DND-41 (cell line): ENCODE measurements around the gene NEK7.

Source experiments
- ATAC-seq: fragments of 200-7000 bp; cut with Tn5 transposase; 3 replicates; pipeline ENCODE4 v1.9.1; 2021; ENCODE audit warnings: low read depth; ENCODE audit not compliant: insufficient read depth
- DNase-seq: peaks from one replicate; pipeline ENCODE4 v3.0.0-alpha.2; 2020
- H2AFZ ChIP-seq: 2 replicates; pipeline ENCODE4 v1.6.0; 2012; ENCODE audit warnings: low read depth, low read length
- H3K27ac ChIP-seq: 2 replicates; pipeline ENCODE4 v1.5.1; 2012; ENCODE audit warnings: low read length, inconsistent platforms
- H3K27me3 ChIP-seq: fragments of 200-600 bp; sonication (generic); 2 replicates; pipeline ENCODE4 v1.6.0; 2012; ENCODE audit warnings: low read length, mild to moderate bottlenecking, inconsistent platforms; ENCODE audit not compliant: insufficient read depth, poor library complexity
- H3K36me3 ChIP-seq: 2 replicates; pipeline ENCODE4 v1.5.1; 2012; ENCODE audit warnings: low read length, inconsistent platforms; ENCODE audit not compliant: insufficient read depth
- H3K4me1 ChIP-seq: 2 replicates; pipeline ENCODE4 v1.5.1; 2012; ENCODE audit warnings: mild to moderate bottlenecking, low read length; ENCODE audit not compliant: insufficient read depth
- H3K4me2 ChIP-seq: 2 replicates; pipeline ENCODE4 v1.6.0; 2012; ENCODE audit warnings: mild to moderate bottlenecking, moderate library complexity, low read length, inconsistent platforms; ENCODE audit not compliant: insufficient read depth
- H3K4me3 ChIP-seq, 2 experiments: fragments of 200-600 bp in 1 of 2; shearing (Covaris generic) in 1 of 2; 2 replicates each; pipeline ENCODE4 v1.5.1; 2012 to 2016; ENCODE audit warnings: inconsistent platforms in 2 of 2, low read length in 2 of 2, mild to moderate bottlenecking in 2 of 2, low read depth in 1 of 2, moderate library complexity in 1 of 2
- H3K79me2 ChIP-seq: 2 replicates; pipeline ENCODE4 v1.6.0; 2012; ENCODE audit warnings: low read length, inconsistent platforms; ENCODE audit not compliant: insufficient read depth
- H3K9ac ChIP-seq: 2 replicates; pipeline ENCODE4 v1.6.0; 2012; ENCODE audit warnings: low read depth, mild to moderate bottlenecking, inconsistent platforms, low read length, moderate library complexity
- H3K9me3 ChIP-seq: 2 replicates; pipeline ENCODE4 v1.5.1; 2012; ENCODE audit warnings: low read length, moderate library complexity, mild to moderate bottlenecking, inconsistent platforms; ENCODE audit not compliant: insufficient read depth, severe bottlenecking
- H4K20me1 ChIP-seq: 2 replicates; pipeline ENCODE4 v1.6.0; 2012; ENCODE audit warnings: low read length; ENCODE audit not compliant: insufficient read depth
- EZH2 ChIP-seq: IDR thresholded peaks from 3 replicates; pipeline ENCODE4 v1.6.1; 2012; ENCODE audit warnings: borderline replicate concordance, low read depth, mild to moderate bottlenecking, moderate library complexity, low read length, inconsistent platforms; ENCODE audit not compliant: severe bottlenecking
- TF ChIP-seq, protein P1 (sequence below): IDR thresholded peaks from 2 replicates; pipeline ENCODE4 v1.5.1; 2012; ENCODE audit warnings: borderline replicate concordance, low read length, moderate library complexity, mild to moderate bottlenecking; ENCODE audit not compliant: poor library complexity, severe bottlenecking; ENCODE audit errors: extremely low read depth

NEK7 gene

DNA sequence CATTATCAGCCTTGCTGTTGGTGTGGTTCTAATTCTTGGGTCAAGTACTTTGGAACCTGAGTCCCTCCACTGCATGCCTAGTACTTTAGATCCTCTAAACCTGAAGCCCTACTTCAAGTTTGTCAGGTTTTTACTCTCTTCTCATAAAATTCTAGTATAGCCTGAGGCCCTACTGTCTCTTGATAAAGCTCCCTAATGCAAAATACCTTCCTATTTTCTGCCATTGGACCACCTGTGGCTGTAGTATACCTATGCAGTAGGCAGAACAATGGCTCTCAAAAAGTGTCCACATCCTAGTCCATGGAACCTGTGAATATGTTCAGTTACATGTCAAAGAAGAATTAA, 47.5 kb upstream of the NEK7 start:
- TF ChIP-seq EZH2 = no peak
- TF ChIP-seq, protein P1, sequence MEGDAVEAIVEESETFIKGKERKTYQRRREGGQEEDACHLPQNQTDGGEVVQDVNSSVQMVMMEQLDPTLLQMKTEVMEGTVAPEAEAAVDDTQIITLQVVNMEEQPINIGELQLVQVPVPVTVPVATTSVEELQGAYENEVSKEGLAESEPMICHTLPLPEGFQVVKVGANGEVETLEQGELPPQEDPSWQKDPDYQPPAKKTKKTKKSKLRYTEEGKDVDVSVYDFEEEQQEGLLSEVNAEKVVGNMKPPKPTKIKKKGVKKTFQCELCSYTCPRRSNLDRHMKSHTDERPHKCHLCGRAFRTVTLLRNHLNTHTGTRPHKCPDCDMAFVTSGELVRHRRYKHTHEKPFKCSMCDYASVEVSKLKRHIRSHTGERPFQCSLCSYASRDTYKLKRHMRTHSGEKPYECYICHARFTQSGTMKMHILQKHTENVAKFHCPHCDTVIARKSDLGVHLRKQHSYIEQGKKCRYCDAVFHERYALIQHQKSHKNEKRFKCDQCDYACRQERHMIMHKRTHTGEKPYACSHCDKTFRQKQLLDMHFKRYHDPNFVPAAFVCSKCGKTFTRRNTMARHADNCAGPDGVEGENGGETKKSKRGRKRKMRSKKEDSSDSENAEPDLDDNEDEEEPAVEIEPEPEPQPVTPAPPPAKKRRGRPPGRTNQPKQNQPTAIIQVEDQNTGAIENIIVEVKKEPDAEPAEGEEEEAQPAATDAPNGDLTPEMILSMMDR = no peak
- H3K79me2 ChIP-seq = no peaks in the 10 kb centered on the region
- no peaks in the 10 kb centered on the region for H3K4me1 ChIP-seq
- no peak overlapping the region for H3K4me3 ChIP-seq
- H3K4me2 ChIP-seq = no peak overlapping the region
- ATAC-seq (no peak), DNase-seq (no peak)
- no peak overlapping the region for H3K27ac ChIP-seq
- H3K36me3 ChIP-seq = no peaks in the 10 kb centered on the region
- H2AFZ ChIP-seq = no peak overlapping the region
- no peaks in the 10 kb centered on the region for H3K9me3 ChIP-seq
- H4K20me1 ChIP-seq = no peaks in the 10 kb centered on the region
- no peak overlapping the region for H3K9ac ChIP-seq
- no peaks in the 10 kb centered on the region for H3K27me3 ChIP-seq

DNA sequence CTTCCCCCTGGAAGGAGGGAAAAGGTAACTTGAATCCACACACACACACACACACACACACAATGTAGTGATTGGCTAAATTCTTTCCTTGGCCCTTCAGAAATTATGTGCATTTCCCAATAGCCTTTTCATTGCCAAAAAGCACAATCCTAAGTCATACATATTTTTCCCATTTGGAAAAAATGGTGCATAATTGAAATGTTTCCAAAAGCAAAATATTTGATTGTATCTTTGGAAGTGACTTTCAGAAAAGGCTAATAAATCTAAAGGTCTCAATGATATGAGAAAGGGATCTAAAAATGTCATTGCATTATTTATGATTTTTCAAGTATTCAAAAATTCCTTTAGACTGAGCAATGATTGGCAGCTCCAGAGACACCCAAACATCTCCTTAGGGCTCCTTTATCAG, 43.5 kb upstream of the NEK7 start:
- ATAC-seq (no peak), DNase-seq (no peak)
- no peak overlapping the region for H3K4me2 ChIP-seq
- TF ChIP-seq, protein P1 = no peak
- TF ChIP-seq EZH2 = no peak
- H3K36me3 ChIP-seq = no peaks in the 10 kb centered on the region
- H3K27me3 ChIP-seq = no peaks in the 10 kb centered on the region
- no peak overlapping the region for H3K9ac ChIP-seq
- H3K4me3 ChIP-seq = no peak overlapping the region
- H3K9me3 ChIP-seq = no peaks in the 10 kb centered on the region
- H3K27ac ChIP-seq = no peak overlapping the region
- H3K79me2 ChIP-seq = no peaks in the 10 kb centered on the region
- H2AFZ ChIP-seq = no peak overlapping the region
- no peaks in the 10 kb centered on the region for H4K20me1 ChIP-seq
- no peaks in the 10 kb centered on the region for H3K4me1 ChIP-seq

DNA sequence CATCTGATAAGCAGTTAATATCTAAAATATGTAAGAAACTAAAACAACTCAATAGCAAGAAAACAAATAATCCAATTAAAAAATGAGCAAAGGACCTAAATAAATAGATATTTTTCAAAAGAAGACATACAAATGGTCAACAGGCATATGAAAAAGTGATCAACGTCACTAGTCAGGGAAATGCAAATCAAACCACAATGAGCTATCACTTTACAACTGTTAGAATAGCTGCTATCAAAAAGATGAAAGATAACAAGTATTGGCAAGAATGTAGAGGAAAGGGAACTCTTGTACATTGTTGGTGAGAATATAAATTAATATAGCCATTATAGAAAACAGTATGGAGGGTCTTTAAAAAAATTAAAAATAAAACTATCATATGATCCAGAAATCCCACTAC, 40.7 kb upstream of the NEK7 start:
- DNase-seq (no peak), ATAC-seq (no peak)
- Histone ChIP-seq H3K27me3 (no peaks in the 10 kb centered on the region), H3K9me3 (no peaks in the 10 kb centered on the region), H3K27ac (no peak overlapping the region), H3K4me1 (no peaks in the 10 kb centered on the region), H3K4me3 (no peak overlapping the region), H3K4me2 (no peak overlapping the region), H2AFZ (no peak overlapping the region), H4K20me1 (no peaks in the 10 kb centered on the region), H3K36me3 (no peaks in the 10 kb centered on the region), H3K9ac (no peak overlapping the region), H3K79me2 (no peaks in the 10 kb centered on the region)
- TF ChIP-seq EZH2 = no peak
- TF ChIP-seq, protein P1 = no peak

DNA sequence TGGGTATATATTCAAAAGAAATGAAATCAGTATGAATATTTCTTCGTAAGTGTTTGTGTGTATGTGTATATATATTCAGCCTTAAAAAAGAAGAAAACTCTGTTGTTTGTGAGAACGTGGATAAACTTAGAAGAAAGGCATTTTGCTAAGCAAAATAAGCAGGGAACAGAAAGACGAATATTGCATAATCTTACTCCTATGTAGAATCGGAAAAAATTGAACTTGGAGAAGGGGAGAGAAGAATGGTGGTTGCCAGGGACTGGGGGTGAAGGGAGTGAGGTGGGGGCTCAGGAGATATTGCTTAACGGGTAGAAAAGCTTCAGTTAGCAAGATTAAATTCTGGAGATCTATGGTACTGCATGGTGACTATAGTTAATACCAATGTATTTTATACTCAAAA, 40.3 kb upstream of the NEK7 start:
- DNase-seq (no peak), ATAC-seq (no peak)
- no peaks in the 10 kb centered on the region for H3K36me3 ChIP-seq
- no peaks in the 10 kb centered on the region for H3K27me3 ChIP-seq
- H2AFZ ChIP-seq = no peak overlapping the region
- H3K4me2 ChIP-seq = no peak overlapping the region
- H3K79me2 ChIP-seq = no peaks in the 10 kb centered on the region
- H3K4me3 ChIP-seq = no peak overlapping the region
- no peaks in the 10 kb centered on the region for H4K20me1 ChIP-seq
- no peaks in the 10 kb centered on the region for H3K4me1 ChIP-seq
- H3K9me3 ChIP-seq = peaks cover 3% of the 10 kb centered on the region
- no peak overlapping the region for H3K9ac ChIP-seq
- TF ChIP-seq, protein P1 = no peak
- TF ChIP-seq EZH2 = no peak
- H3K27ac ChIP-seq = no peak overlapping the region
